Vagina (tissue), 2 donors: ENCODE results near the gene UQCR11. TPM values are rescaled to one million over a fixed set of nuclear protein-coding genes. Genes with fewer than 3 reads are reported as not detected.

ENCODE experiments used
- DNase-seq, 2 donors: peaks; one replicate each; pipeline ENCODE4 v3.0.0-alpha.2; 2017; ENCODE audit errors: extremely low spot score in 2 of 2
- H3K27ac ChIP-seq: fragments of 200-600 bp; sonication (generic); one replicate; pipeline ENCODE4 v1.5.1; 2019
- H3K27me3 ChIP-seq: fragments of 200-600 bp; sonication (generic); one replicate; pipeline ENCODE4 v1.5.1; 2019
- H3K36me3 ChIP-seq, 2 donors: fragments of 200-600 bp; sonication (generic); one replicate each; pipeline ENCODE4 v1.5.1; 2017 to 2019
- H3K4me1 ChIP-seq: fragments of 200-600 bp; sonication (generic); one replicate; pipeline ENCODE4 v1.5.1; 2019
- H3K4me3 ChIP-seq, 2 donors: fragments of 200-600 bp; sonication (generic); 1 replicate in 1 of 2; 2 replicates in 1 of 2; pipeline ENCODE4 v1.5.1; 2016 to 2019
- H3K9me3 ChIP-seq: fragments of 200-600 bp; sonication (generic); one replicate; pipeline ENCODE4 v1.5.1; 2019
- POLR2A ChIP-seq, 2 donors: fragments of 450-650 bp; IDR thresholded peaks; one replicate each; pipeline ENCODE4 v1.6.1; 2017; ENCODE audit warnings: antibody characterized with exemption in 2 of 2, mild to moderate bottlenecking in 2 of 2, moderate library complexity in 2 of 2
- POLR2AphosphoS5 ChIP-seq, 2 donors: sonication (generic); formaldehyde crosslinking; IDR thresholded peaks; one replicate each; pipeline ENCODE4 v1.9.0; 2017; ENCODE audit warnings: antibody characterized with exemption in 2 of 2, mild to moderate bottlenecking in 2 of 2, low read depth in 1 of 2; ENCODE audit not compliant: insufficient read depth in 1 of 2
- intact Hi-C: fragments of 100-400 bp; cut with DNase I; formaldehyde crosslinking; loops from one replicate; pipeline ENCODE4 v1.15.1; 2023
- total RNA-seq: library from RNA; depleted of rRNA; stranded (reverse); fragments of >200 nt; gene quantifications from one replicate; pipeline ENCODE4 v1.2.3, GENCODE V29; 2016
- TF ChIP-seq, protein P1 (sequence below), 3 experiments: fragments of 450-650 bp in 2 of 3; fragments of 200-600 bp in 1 of 3; sonication (generic) in 1 of 3; IDR thresholded peaks; one replicate each; pipeline ENCODE4 v1.5.1; 2017 to 2019; ENCODE audit warnings: antibody characterized with exemption in 3 of 3, mild to moderate bottlenecking in 2 of 3, moderate library complexity in 2 of 3

UQCR11 gene
- total RNA-seq, 1 donor from 2014 or later, result 79.8 TPM

DNA sequence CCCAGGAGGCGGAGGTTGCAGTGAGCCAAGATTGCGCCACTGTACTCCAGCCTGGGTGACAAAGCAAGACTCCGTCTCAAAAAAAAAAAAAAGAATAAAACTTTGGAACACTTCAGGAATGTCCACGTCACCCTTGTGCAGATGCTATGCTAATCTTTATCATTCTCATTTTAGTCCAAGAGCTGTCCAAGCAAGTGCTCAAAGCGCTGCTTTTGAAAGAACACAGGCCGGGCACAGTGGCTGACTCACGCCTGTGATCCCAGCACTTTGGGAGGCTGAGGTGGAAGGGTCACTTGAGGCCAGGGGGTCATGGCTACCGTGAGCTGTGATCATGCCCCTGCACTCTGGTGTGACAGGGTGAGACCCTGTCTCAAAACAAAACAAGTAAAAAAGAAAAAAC, 11.1 kb upstream of the UQCR11 start:
- Histone ChIP-seq H3K27ac (no peak overlapping the region), H3K9me3 (no peaks in the 10 kb centered on the region), H3K4me1 (no peaks in the 10 kb centered on the region), H3K4me3 (no peak overlapping the region), H3K36me3 (peaks cover 0 to 64% of the 10 kb centered on the region in 2 donors), H3K27me3 (no peaks in the 10 kb centered on the region)
- intact Hi-C loops, result no loop called here
- no peak for DNase-seq
- TF ChIP-seq, protein P1, sequence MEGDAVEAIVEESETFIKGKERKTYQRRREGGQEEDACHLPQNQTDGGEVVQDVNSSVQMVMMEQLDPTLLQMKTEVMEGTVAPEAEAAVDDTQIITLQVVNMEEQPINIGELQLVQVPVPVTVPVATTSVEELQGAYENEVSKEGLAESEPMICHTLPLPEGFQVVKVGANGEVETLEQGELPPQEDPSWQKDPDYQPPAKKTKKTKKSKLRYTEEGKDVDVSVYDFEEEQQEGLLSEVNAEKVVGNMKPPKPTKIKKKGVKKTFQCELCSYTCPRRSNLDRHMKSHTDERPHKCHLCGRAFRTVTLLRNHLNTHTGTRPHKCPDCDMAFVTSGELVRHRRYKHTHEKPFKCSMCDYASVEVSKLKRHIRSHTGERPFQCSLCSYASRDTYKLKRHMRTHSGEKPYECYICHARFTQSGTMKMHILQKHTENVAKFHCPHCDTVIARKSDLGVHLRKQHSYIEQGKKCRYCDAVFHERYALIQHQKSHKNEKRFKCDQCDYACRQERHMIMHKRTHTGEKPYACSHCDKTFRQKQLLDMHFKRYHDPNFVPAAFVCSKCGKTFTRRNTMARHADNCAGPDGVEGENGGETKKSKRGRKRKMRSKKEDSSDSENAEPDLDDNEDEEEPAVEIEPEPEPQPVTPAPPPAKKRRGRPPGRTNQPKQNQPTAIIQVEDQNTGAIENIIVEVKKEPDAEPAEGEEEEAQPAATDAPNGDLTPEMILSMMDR (IDR thresholded peaks at IDR 0.05), result no peak
- TF ChIP-seq POLR2AphosphoS5 (IDR thresholded peaks at IDR 0.05; ENCODE audit: insufficient read depth in 1 of 2, low read depth in 1 of 2), result no peak
- TF ChIP-seq POLR2A (IDR thresholded peaks at IDR 0.05), result no peak

DNA sequence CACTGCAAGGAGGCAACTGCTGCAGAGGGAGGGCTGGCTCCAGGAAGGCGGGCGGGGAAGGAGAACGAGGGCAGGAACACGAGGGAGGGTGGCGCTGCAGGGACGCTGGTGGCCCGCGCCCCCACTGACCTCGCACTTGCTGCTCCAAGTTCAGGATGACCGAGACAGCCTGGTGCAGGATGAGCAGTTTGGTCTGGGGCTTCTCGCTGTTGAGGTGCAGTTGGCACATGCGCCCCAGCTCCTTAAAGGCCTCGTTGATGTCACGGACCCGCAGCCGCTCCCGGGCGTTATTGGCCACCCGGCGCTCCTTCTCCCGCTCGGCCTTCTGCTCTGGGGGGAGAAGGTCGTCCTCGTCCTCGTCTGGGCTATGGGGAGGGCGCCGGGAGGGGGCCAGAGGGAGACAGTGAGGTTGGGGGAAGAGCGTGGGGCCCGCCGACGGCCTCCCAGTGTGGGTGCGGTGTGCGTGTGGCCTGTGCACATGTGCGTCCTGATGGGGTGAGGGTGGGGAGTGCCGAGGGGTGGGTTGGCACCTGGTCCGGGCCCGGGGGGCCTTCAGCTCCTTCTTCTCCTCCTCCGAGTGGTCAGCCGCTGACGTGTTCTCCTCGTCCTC, 10.0 kb upstream of the UQCR11 start:
- no peak overlapping the region for H3K4me3 ChIP-seq
- TF ChIP-seq POLR2AphosphoS5 (IDR thresholded peaks at IDR 0.05; ENCODE audit: insufficient read depth in 1 of 2, low read depth in 1 of 2), result no peak
- TF ChIP-seq POLR2A (IDR thresholded peaks at IDR 0.05), result no peak
- TF ChIP-seq, protein P1 (IDR thresholded peaks at IDR 0.05), result no peak
- peaks cover 0 to 58% of the 10 kb centered on the region in 2 donors for H3K36me3 ChIP-seq
- H3K4me1 ChIP-seq, result no peaks in the 10 kb centered on the region
- H3K27ac ChIP-seq, result no peak overlapping the region
- no peaks in the 10 kb centered on the region for H3K27me3 ChIP-seq
- H3K9me3 ChIP-seq, result no peaks in the 10 kb centered on the region
- intact Hi-C loops, result no loop called here
- no peak for DNase-seq

DNA sequence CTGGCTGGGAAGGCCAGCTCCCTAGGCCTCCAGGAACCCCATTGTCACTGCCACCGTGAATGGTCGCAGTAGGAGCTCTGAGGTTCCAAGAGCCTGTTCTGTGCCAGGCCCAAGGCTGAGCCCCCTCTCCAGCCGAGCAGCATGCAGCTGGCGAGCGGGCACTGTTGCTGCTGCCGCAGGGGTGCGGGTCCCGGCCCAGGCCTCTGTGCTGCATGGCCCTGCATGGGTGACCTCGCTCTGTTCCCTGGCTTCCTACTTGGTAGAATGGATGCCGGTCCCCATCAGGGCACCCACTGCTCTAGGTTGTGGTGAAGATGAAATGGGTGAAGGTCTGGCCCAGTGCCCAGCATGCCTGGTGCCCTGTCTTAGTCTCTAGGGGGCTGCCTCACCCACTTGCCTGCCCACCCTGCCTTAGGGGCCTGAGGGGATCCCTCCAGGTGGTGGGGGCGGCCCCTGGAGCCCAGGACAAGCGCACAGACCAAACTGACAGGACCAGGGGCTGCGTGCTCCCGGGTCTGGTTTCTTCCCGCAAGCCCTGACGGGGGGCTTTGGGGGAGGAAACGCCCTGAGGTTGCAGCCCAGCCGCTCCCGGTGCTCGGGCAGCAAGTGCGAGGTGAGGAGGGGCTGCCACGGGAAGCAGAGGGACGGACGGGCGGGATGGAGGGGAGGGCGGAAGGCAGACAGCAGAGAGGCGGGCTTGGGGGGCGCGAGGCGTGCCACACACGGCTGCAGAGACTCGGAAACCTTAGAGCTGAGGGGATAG, 8.7 kb upstream of the UQCR11 start:
- no peaks in the 10 kb centered on the region for H3K27me3 ChIP-seq
- H3K4me3 ChIP-seq, result no peak overlapping the region
- no peak overlapping the region for H3K27ac ChIP-seq
- H3K9me3 ChIP-seq, result no peaks in the 10 kb centered on the region
- DNase-seq, result no peak
- TF ChIP-seq POLR2AphosphoS5 (IDR thresholded peaks at IDR 0.05; ENCODE audit: insufficient read depth in 1 of 2, low read depth in 1 of 2) (no peak), POLR2A (IDR thresholded peaks at IDR 0.05) (no peak)
- TF ChIP-seq, protein P1 (IDR thresholded peaks at IDR 0.05), result no peak
- peaks cover 0 to 49% of the 10 kb centered on the region in 2 donors for H3K36me3 ChIP-seq
- H3K4me1 ChIP-seq, result no peaks in the 10 kb centered on the region
- intact Hi-C loops, result no loop called here

DNA sequence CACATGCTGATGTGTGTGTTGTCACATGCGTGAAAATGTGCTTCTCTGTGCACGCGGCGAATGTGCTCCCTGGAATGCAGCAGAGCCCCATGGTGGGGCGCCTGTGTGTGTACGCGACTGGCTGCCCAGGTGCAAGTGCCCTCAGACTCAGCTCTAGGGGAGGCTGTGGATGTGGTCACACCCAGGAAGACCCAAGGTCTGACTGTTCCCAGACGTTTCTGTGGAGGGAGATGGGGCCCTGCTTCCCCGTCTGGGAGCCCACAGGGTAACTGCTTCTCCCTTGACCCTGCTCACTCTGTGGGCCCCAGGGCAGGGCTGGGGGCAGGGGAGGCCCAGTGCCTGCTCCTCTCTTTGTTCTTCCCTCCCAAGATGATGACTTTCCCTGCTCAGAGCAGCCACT, 7.9 kb upstream of the UQCR11 start:
- no peaks in the 10 kb centered on the region for H3K9me3 ChIP-seq
- peaks cover 0 to 47% of the 10 kb centered on the region in 2 donors for H3K36me3 ChIP-seq
- H3K4me3 ChIP-seq, result no peak overlapping the region
- intact Hi-C loops, result no loop called here
- no peak overlapping the region for H3K27ac ChIP-seq
- TF ChIP-seq POLR2AphosphoS5 (IDR thresholded peaks at IDR 0.05; ENCODE audit: insufficient read depth in 1 of 2, low read depth in 1 of 2) (no peak), POLR2A (IDR thresholded peaks at IDR 0.05) (no peak)
- TF ChIP-seq, protein P1 (IDR thresholded peaks at IDR 0.05), result no peak
- no peaks in the 10 kb centered on the region for H3K4me1 ChIP-seq
- DNase-seq, result no peak
- H3K27me3 ChIP-seq, result no peaks in the 10 kb centered on the region
